NCI-H1105 treated with DMSO at 0.1 percent for 48 hours (cell line): ENCODE results near the gene AUNIP.

Experiments used
- DNase-seq: peaks from one replicate; lab custom pipeline; 2025; lab: John Stamatoyannopoulos, UW

AUNIP gene

GRCh38 chr1:25794325-25794724, 64.9 kb downstream of the AUNIP start:
- no peak for DNase-seq

- DNase-seq: no peak
Measured at GRCh38 chr1:25793585-25794170, 65.6 kb downstream of the AUNIP start.

- DNase-seq: no peak
Measured at GRCh38 chr1:25792115-25792514, 67.1 kb downstream of the AUNIP start.

GRCh38 chr1:25790472-25790871, 68.8 kb downstream of the AUNIP start:
- DNase-seq: no peak

GRCh38 chr1:25787760-25788166, 71.5 kb downstream of the AUNIP start:
- DNase-seq: no peak

- no peak for DNase-seq
Measured at GRCh38 chr1:25786887-25787759, 72.1 kb downstream of the AUNIP start.

- DNase-seq: no peak
Measured at GRCh38 chr1:25785333-25786067, 73.8 kb downstream of the AUNIP start.

- no peak for DNase-seq
Measured at GRCh38 chr1:25784575-25785051, 74.6 kb downstream of the AUNIP start.
